Adrenal gland (tissue), 12 donors: Measurements from ENCODE around the gene WIPF1. TPM values are rescaled to one million over a fixed set of nuclear protein-coding genes. Genes with fewer than 3 reads are reported as not detected.

ENCODE experiments used
- DNase-seq, 7 donors: peaks; one replicate each; pipeline ENCODE4 v3.0.0-alpha.2; 2019 to 2020
- H3K27ac ChIP-seq, 5 donors: fragments of 200-600 bp; sonication (generic) in 4 of 5; 1 replicate in 3 of 5; 2 replicates in 2 of 5; pipeline versions ENCODE4 v1.5.1 to v1.8.0; 2016 to 2020; ENCODE audit warnings: mild to moderate bottlenecking in 1 of 5
- H3K27me3 ChIP-seq: fragments of 200-600 bp; 2 replicates; pipeline ENCODE4 v1.8.0; 2021
- H3K36me3 ChIP-seq, 2 donors: fragments of 200-600 bp; replicated peaks in 1 of 2; 1 replicate in 1 of 2; 2 replicates in 1 of 2; pipeline versions ENCODE4 v1.5.1 to v1.8.0; 2018 to 2022
- H3K4me1 ChIP-seq, 2 donors: fragments of 200-600 bp; replicated peaks in 1 of 2; 1 replicate in 1 of 2; 2 replicates in 1 of 2; pipeline versions ENCODE4 v1.5.1 to v1.8.0; 2018 to 2021
- H3K4me3 ChIP-seq, 4 donors: fragments of 200-600 bp; sonication (generic) in 3 of 4; one replicate each; pipeline ENCODE4 v1.5.1; 2016 to 2018
- H3K9me3 ChIP-seq, 3 donors: fragments of 200-600 bp; sonication (generic) in 1 of 3; replicated peaks in 1 of 3; 1 replicate in 2 of 3; 2 replicates in 1 of 3; pipeline versions ENCODE4 v1.5.1 to v1.8.0; 2016 to 2021
- CTCF ChIP-seq, 6 experiments: fragments of 450-650 bp in 4 of 6; fragments of 200-600 bp in 2 of 6; sonication (generic) in 1 of 6; IDR thresholded peaks; 1 replicate in 5 of 6; 2 replicates in 1 of 6; pipeline versions ENCODE4 v1.5.1 to v1.8.0; 2016 to 2021; ENCODE audit warnings: antibody characterized with exemption in 6 of 6, mild to moderate bottlenecking in 2 of 6, moderate library complexity in 1 of 6
- POLR2A ChIP-seq, 2 donors: fragments of 450-650 bp; IDR thresholded peaks; one replicate each; pipeline ENCODE4 v1.6.1; 2017; ENCODE audit warnings: antibody characterized with exemption in 2 of 2, mild to moderate bottlenecking in 2 of 2, moderate library complexity in 1 of 2
- WGBS, 4 donors: extraction: QIAGEN DNeasy Blood & Tissue Kit in 2 of 4; methylation state at CpG; one replicate each; pipeline versions ENCODE4 v1.1.5 to v1.1.7; 2013 to 2017; 5-methylcytosine and 5-hydroxymethylcytosine counted together
- intact Hi-C, 2 donors: fragments of 100-400 bp; cut with DNase I; formaldehyde crosslinking; loops; one replicate each; pipeline versions ENCODE4 v1.14.1 to v1.15.0; 2022 to 2023
- polyA plus RNA-seq, 3 donors: library from polyadenylated mRNA; stranded (reverse); fragments of 200-250 nt in 2 of 3; fragments of 350-450 nt in 1 of 3; fragmentation: Illumina TruSeq in 1 of 3; extraction: RNeasy Lipid Tissue Mini Kit (QIAGEN cat#74804) in 1 of 3; gene quantifications; one replicate each; pipeline ENCODE4 v1.2.3, GENCODE V29; 2013 to 2014
- total RNA-seq, 9 donors: library from RNA; depleted of rRNA in 4 of 9; stranded (reverse); fragments of >200 nt in 4 of 9; fragments of 120-200 nt in 1 of 9; fragmentation: NEBNext Ultra II Directional in 1 of 9; extraction: Animal tissue kit (Norgen Biotek cat#: 25700) in 1 of 9; gene quantifications; one replicate each; pipeline versions ENCODE4 v1.1.0 to v1.2.4, GENCODE V29; 2013 to 2023
- donor health status: healthy with polysubstance abuse.
- donor health status: Bipolar disorder and iron deficiency.
- donor health status: DM: yes; HTN: yes; CAD: no.
- donor health status: DM: no; HTN: no; CAD: no.
- donor health status: DM: no; HTN: no; CAD: no.
- donor health status: DM: yes; HTN: yes; CAD: no.

WIPF1 gene
- total and polyA plus RNA-seq, 12 donors: 4.8 to 42.4 (median 24.6) TPM

GRCh38 chr2:174544802-174545201 is 52.8 kb downstream of the WIPF1 start:
- Histone ChIP-seq H3K4me3 (no peak overlapping the region), H3K27ac (no peak overlapping the region), H3K4me1 (no peaks in the 10 kb centered on the region), H3K36me3 (no peaks in the 10 kb centered on the region), H3K27me3 (no peaks in the 10 kb centered on the region), H3K9me3 (no peaks in the 10 kb centered on the region)
- 75 to 80% (median 77%) methylated on average over 5 of the region's 5 CpGs for WGBS, 4 donors
- intact Hi-C loops: no loop called here
- no peak for TF ChIP-seq POLR2A (IDR thresholded peaks at IDR 0.05)
- TF ChIP-seq CTCF (IDR thresholded peaks at IDR 0.05): no peak
- no peak for DNase-seq

GRCh38 chr2:174544156-174544555 is 53.4 kb downstream of the WIPF1 start:
- intact Hi-C loops: no loop called here
- TF ChIP-seq CTCF (IDR thresholded peaks at IDR 0.05): no peak
- TF ChIP-seq POLR2A (IDR thresholded peaks at IDR 0.05): no peak
- H3K36me3 ChIP-seq: no peaks in the 10 kb centered on the region
- no peak overlapping the region for H3K27ac ChIP-seq
- WGBS, 4 donors: 80 to 92% (median 81%) methylated on average over 3 of the region's 3 CpGs
- H3K9me3 ChIP-seq: no peaks in the 10 kb centered on the region
- H3K27me3 ChIP-seq: no peaks in the 10 kb centered on the region
- DNase-seq: no peak
- H3K4me1 ChIP-seq: no peaks in the 10 kb centered on the region
- no peak overlapping the region for H3K4me3 ChIP-seq

- no peaks in the 10 kb centered on the region for H3K4me1 ChIP-seq
- DNase-seq: no peak
- 80 to 85% (median 81%) methylated on average over 5 of the region's 5 CpGs for WGBS, 4 donors
- H3K27me3 ChIP-seq: no peaks in the 10 kb centered on the region
- no peak overlapping the region for H3K27ac ChIP-seq
- H3K4me3 ChIP-seq: no peak overlapping the region
- TF ChIP-seq CTCF (IDR thresholded peaks at IDR 0.05) (no peak), POLR2A (IDR thresholded peaks at IDR 0.05) (no peak)
- no peaks in the 10 kb centered on the region for H3K36me3 ChIP-seq
- intact Hi-C loops: no loop called here
- H3K9me3 ChIP-seq: no peaks in the 10 kb centered on the region
These were observed 56.7 kb downstream of the WIPF1 start for GRCh38 chr2:174540893-174541292.

GRCh38 chr2:174535757-174536703 is 61.6 kb downstream of the WIPF1 start:
- Histone ChIP-seq H3K4me3 (no peak overlapping the region), H3K9me3 (no peaks in the 10 kb centered on the region), H3K27me3 (no peaks in the 10 kb centered on the region), H3K36me3 (no peaks in the 10 kb centered on the region), H3K27ac (no peak overlapping the region), H3K4me1 (no peaks in the 10 kb centered on the region)
- intact Hi-C loops: no loop called here
- DNase-seq: peak in 1 of 7 donors; percentile 79
- TF ChIP-seq POLR2A (IDR thresholded peaks at IDR 0.05) (no peak), CTCF (IDR thresholded peaks at IDR 0.05) (no peak)
- 84 to 88% (median 86%) methylated on average over 11 of the region's 11 CpGs for WGBS, 4 donors
